ENCODE results near the gene CUL4A. TPM values are rescaled to one million over a fixed set of nuclear protein-coding genes. Genes with fewer than 3 reads are reported as not detected.

CUL4A gene
- total RNA-seq, 4 donors from 2014 or later: 83.9 to 206 (median 114) TPM

DNA sequence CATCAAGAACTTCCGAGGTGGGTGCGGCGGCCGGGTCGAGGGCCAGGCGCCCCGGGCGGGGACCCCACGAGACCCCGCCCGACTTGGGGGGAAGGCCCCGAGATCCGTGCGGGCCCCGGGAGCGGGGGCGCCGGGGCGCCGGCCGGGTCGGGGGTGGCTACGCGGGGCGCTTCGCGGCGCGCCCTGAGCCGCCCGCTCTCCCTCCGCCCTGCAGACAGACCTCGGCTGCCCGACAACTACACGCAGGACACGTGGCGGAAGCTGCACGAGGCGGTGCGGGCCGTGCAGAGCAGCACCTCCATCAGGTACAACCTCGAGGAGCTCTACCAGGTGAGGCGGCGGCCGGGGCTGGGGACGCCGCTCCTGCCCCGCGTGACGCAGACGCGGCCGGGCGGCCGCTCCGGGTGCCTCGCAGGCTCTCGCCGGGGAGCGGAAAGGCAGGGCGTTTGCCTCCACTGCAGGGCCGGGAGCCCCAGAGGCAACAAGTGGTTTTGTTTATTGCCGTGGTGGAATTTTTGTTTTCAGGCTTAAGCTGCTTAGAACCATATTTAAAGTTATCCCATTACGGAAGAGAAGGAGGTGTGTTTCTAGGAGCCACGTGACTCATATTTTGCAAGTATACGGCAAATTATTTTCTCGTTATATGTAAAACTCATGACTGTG is 477 bp downstream of the CUL4A start:
- H3K27me3 ChIP-seq: no peaks in the 10 kb centered on the region
- DNase-seq: peak; percentile 72 to 87 (median 83)
- peak overlapping the region; percentile 69 to 98 (median 84) for H3K4me3 ChIP-seq
- peaks cover 0 to 46% (median 11%) of the 10 kb centered on the region in 4 donors for H3K4me1 ChIP-seq
- peak; percentile 13 to 17 for TF ChIP-seq POLR2A (IDR thresholded peaks at IDR 0.05)
- TF ChIP-seq, protein P1, sequence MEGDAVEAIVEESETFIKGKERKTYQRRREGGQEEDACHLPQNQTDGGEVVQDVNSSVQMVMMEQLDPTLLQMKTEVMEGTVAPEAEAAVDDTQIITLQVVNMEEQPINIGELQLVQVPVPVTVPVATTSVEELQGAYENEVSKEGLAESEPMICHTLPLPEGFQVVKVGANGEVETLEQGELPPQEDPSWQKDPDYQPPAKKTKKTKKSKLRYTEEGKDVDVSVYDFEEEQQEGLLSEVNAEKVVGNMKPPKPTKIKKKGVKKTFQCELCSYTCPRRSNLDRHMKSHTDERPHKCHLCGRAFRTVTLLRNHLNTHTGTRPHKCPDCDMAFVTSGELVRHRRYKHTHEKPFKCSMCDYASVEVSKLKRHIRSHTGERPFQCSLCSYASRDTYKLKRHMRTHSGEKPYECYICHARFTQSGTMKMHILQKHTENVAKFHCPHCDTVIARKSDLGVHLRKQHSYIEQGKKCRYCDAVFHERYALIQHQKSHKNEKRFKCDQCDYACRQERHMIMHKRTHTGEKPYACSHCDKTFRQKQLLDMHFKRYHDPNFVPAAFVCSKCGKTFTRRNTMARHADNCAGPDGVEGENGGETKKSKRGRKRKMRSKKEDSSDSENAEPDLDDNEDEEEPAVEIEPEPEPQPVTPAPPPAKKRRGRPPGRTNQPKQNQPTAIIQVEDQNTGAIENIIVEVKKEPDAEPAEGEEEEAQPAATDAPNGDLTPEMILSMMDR (IDR thresholded peaks at IDR 0.05): peak in 3 of 6 experiments; percentile 7 to 26 (median 18)
- peaks cover 0 to 11% (median 0%) of the 10 kb centered on the region in 3 donors for H3K36me3 ChIP-seq
- no peaks in the 10 kb centered on the region for H3K9me3 ChIP-seq
- H3K27ac ChIP-seq: peak overlapping the region; percentile 98 to 100 (median 98)

DNA sequence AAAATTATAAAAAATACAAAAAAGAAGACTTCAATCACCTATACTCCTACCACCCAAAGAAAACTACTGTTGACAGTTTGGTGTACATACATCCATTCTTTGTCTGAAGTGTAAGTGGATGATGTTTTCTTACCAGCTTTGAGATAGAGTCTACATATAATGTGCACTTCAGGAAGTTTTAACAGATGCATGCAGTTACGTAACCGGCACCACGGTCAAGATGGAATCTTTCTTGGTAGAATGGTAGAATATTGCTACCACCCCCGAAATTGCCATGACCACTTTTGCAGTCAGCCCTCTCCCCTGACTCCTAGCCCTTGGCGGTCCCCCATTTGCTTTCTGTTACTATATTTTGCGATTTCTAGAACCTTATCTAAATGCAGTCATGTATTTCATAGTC is 1.4 kb downstream of the CUL4A start:
- Histone ChIP-seq H3K27ac (no peak overlapping the region), H3K4me3 (no peak overlapping the region), H3K9me3 (no peaks in the 10 kb centered on the region), H3K4me1 (peaks cover 0 to 42% (median 11%) of the 10 kb centered on the region in 4 donors), H3K36me3 (peaks cover 0 to 11% (median 0%) of the 10 kb centered on the region in 3 donors), H3K27me3 (no peaks in the 10 kb centered on the region)
- DNase-seq: no peak
- TF ChIP-seq POLR2A (IDR thresholded peaks at IDR 0.05): no peak
- TF ChIP-seq, protein P1 (IDR thresholded peaks at IDR 0.05): no peak

DNA sequence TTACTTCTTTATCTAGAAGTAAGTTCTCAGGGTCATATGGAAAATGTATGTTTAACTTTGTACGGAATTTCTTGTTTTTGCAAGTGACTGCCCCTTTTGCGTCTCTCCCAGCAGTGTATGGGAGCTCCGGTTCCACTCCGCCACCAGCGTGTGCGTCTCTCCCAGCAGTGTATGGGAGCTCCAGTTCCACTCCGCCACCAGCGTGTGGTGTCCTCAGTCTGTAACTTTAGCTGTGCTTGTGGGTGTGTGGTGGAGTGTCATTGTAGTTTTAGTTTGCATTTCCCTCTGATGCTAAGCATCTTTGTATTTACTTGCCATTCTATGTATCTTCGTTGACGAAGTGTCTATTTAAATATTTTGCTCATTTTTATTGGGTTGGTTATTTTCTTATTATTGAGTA is 2.4 kb downstream of the CUL4A start:
- Histone ChIP-seq H3K27me3 (no peaks in the 10 kb centered on the region), H3K27ac (no peak overlapping the region), H3K4me1 (peaks cover 0 to 41% (median 11%) of the 10 kb centered on the region in 4 donors), H3K4me3 (no peak overlapping the region), H3K36me3 (peaks cover 0 to 11% (median 0%) of the 10 kb centered on the region in 3 donors), H3K9me3 (no peaks in the 10 kb centered on the region)
- no peak for TF ChIP-seq POLR2A (IDR thresholded peaks at IDR 0.05)
- TF ChIP-seq, protein P1 (IDR thresholded peaks at IDR 0.05): no peak
- no peak for DNase-seq

DNA sequence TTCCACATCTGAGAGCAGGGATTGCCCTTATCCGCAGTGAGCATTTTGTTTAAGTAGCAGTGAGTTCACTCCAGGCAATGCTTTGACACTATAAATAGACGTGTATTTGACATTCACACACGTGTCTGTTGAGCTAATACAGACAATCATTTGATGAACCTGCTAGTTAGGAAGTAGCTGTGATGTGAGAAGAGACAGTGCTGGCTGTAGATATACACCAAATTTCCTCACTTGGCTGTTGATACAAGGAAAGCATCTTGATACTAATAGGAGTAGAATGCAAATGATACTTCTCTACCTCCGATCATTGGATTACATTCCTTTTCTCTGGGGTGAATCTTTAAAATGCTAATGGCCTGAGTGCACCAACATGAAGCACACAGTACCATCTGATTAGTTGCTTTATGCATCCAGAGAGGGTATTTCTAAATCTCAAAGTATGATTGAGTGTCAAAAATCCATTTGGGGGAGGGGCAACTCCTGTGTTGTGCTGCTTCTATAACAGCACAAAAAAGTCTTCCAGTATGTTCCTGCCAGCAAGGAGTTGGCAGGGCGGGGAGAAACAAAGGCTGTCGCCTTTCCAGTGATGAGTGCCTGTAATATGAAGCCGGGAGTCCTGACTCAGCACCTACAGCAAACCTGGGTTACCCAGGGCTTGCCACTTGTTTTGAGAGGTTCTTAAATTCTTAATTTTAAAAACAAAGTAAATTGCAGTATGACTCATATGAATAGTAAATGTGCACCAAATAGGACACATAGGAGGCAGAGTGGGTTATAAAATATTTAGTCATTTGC is 7.0 kb downstream of the CUL4A start:
- Histone ChIP-seq H3K4me3 (no peak overlapping the region), H3K27me3 (no peaks in the 10 kb centered on the region), H3K9me3 (no peaks in the 10 kb centered on the region), H3K27ac (peak overlapping the region in 1 of 4 donors; percentile 33), H3K36me3 (peaks cover 0 to 15% (median 0%) of the 10 kb centered on the region in 3 donors), H3K4me1 (peaks cover 0 to 33% (median 0%) of the 10 kb centered on the region in 4 donors)
- no peak for DNase-seq
- TF ChIP-seq, protein P1 (IDR thresholded peaks at IDR 0.05): no peak
- TF ChIP-seq POLR2A (IDR thresholded peaks at IDR 0.05): no peak

DNA sequence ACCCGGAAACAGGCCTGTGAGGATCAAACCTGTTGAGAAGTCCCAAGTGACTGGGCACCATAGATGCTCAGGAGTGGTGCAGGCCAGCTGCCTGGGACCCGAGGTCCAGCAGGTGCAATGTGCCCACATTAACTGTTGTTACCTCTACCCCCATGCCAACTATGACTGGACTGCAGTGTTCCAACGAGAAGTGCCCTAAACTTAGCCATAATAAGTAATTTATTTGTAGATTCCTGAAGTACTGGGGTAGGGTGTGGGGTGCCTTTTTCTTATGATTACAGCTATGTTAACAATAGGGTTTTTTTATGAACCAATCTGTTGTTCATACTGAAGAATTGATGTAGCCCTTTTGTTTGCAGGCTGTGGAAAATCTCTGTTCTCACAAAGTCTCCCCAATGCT is 9.2 kb downstream of the CUL4A start:
- H3K9me3 ChIP-seq: no peaks in the 10 kb centered on the region
- no peak for TF ChIP-seq POLR2A (IDR thresholded peaks at IDR 0.05)
- TF ChIP-seq, protein P1 (IDR thresholded peaks at IDR 0.05): no peak
- H3K4me3 ChIP-seq: no peak overlapping the region
- no peaks in the 10 kb centered on the region for H3K27me3 ChIP-seq
- no peak overlapping the region for H3K27ac ChIP-seq
- H3K4me1 ChIP-seq: peaks cover 0 to 30% (median 0%) of the 10 kb centered on the region in 4 donors
- peaks cover 0 to 18% (median 0%) of the 10 kb centered on the region in 3 donors for H3K36me3 ChIP-seq
- DNase-seq: no peak

Data from Peyer's patch (tissue), 4 donors.